NCI-H226 (cell line): ENCODE data around the gene FN3KRP.

Experiments used
- DNase-seq: peaks from one replicate; pipeline ENCODE4 v3.0.0-alpha.2; 2015

FN3KRP gene

GRCh38 chr17:82687871-82688270 is 28.6 kb upstream of the FN3KRP start:
- no peak for DNase-seq

GRCh38 chr17:82689077-82689476 is 27.4 kb upstream of the FN3KRP start:
- DNase-seq = no peak

- no peak for DNase-seq
Observed at GRCh38 chr17:82690786-82691489, 25.6 kb upstream of the FN3KRP start.

GRCh38 chr17:82691714-82692113 is 24.8 kb upstream of the FN3KRP start:
- no peak for DNase-seq

- no peak for DNase-seq
Observed at GRCh38 chr17:82692268-82692667, 24.2 kb upstream of the FN3KRP start.

- DNase-seq = no peak
Observed at GRCh38 chr17:82693168-82693867, 23.2 kb upstream of the FN3KRP start.

- no peak for DNase-seq
Observed at GRCh38 chr17:82694647-82695046, 21.9 kb upstream of the FN3KRP start.

- DNase-seq = no peak
Observed at GRCh38 chr17:82696259-82696658, 20.2 kb upstream of the FN3KRP start.

- no peak for DNase-seq
Observed at GRCh38 chr17:82696916-82697807, 19.3 kb upstream of the FN3KRP start.

- no peak for DNase-seq
Observed at GRCh38 chr17:82697808-82698064, 18.8 kb upstream of the FN3KRP start.

GRCh38 chr17:82698065-82698973 is 18.2 kb upstream of the FN3KRP start, which contains the start of gene RAB40B:
TSS of gene RAB40B (minus strand) at chr17:82698698. CDS start at chr17:82698596, 102 bp downstream.
- peak; percentile 97 for DNase-seq

GRCh38 chr17:82698974-82699442 is 17.5 kb upstream of the FN3KRP start:
- DNase-seq = no peak

- DNase-seq = no peak
Observed at GRCh38 chr17:82699551-82699950, 17.0 kb upstream of the FN3KRP start.

GRCh38 chr17:82702231-82702927 is 14.1 kb upstream of the FN3KRP start:
- no peak for DNase-seq

- no peak for DNase-seq
Observed at GRCh38 chr17:82703036-82703745, 13.3 kb upstream of the FN3KRP start.

GRCh38 chr17:82703935-82704865 is 12.3 kb upstream of the FN3KRP start:
- no peak for DNase-seq

- DNase-seq = no peak
Observed at GRCh38 chr17:82704886-82705285, 11.6 kb upstream of the FN3KRP start.

- no peak for DNase-seq
Observed at GRCh38 chr17:82705756-82706155, 10.8 kb upstream of the FN3KRP start.

GRCh38 chr17:82709024-82709675 is 7.4 kb upstream of the FN3KRP start:
- DNase-seq = no peak
